Gastroesophageal sphincter (tissue), 4 donors: ENCODE measurements around the gene SLC6A8. TPM values are rescaled to one million over a fixed set of nuclear protein-coding genes. Genes with fewer than 3 reads are reported as not detected.

Experiments used
- ATAC-seq: fragments of 150-250 bp; one replicate; pipeline ENCODE4 v1.9.1; 2016; ENCODE audit warnings: mild to moderate bottlenecking, moderate library complexity
- H3K27ac ChIP-seq, 4 donors: fragments of 200-600 bp; sonication (generic) in 3 of 4; 1 replicate in 3 of 4; 2 replicates in 1 of 4; pipeline ENCODE4 v1.5.1; 2016 to 2019
- H3K27me3 ChIP-seq: fragments of 200-600 bp; sonication (generic); one replicate; pipeline ENCODE4 v1.5.1; 2019
- H3K36me3 ChIP-seq, 2 donors: fragments of 200-600 bp; sonication (generic); one replicate each; pipeline ENCODE4 v1.5.1; 2019; ENCODE audit warnings: control low read depth in 1 of 2
- H3K4me1 ChIP-seq, 3 donors: fragments of 200-600 bp; sonication (generic); 1 replicate in 2 of 3; 2 replicates in 1 of 3; pipeline ENCODE4 v1.5.1; 2016 to 2019; ENCODE audit warnings: control low read depth in 2 of 3
- H3K4me3 ChIP-seq, 2 donors: fragments of 200-600 bp; sonication (generic); one replicate each; pipeline ENCODE4 v1.5.1; 2019; ENCODE audit warnings: mild to moderate bottlenecking in 1 of 2, moderate library complexity in 1 of 2
- H3K9me3 ChIP-seq, 3 donors: fragments of 200-600 bp; sonication (generic); one replicate each; pipeline ENCODE4 v1.5.1; 2017 to 2019; ENCODE audit warnings: control low read depth in 2 of 3
- CTCF ChIP-seq, 4 experiments: fragments of 200-600 bp in 2 of 4; fragments of 450-650 bp in 2 of 4; sonication (generic) in 1 of 4; IDR thresholded peaks; one replicate each; pipeline ENCODE4 v1.5.1; 2017 to 2019; ENCODE audit warnings: antibody characterized with exemption in 4 of 4, mild to moderate bottlenecking in 2 of 4, moderate library complexity in 2 of 4
- EP300 ChIP-seq: sonication (generic); formaldehyde crosslinking; IDR thresholded peaks from one replicate; pipeline ENCODE4 v1.6.1; 2017; ENCODE audit warnings: antibody characterized with exemption, mild to moderate bottlenecking
- POLR2A ChIP-seq, 2 donors: fragments of 450-650 bp; IDR thresholded peaks; one replicate each; pipeline ENCODE4 v1.6.1; 2017; ENCODE audit warnings: antibody characterized with exemption in 2 of 2, mild to moderate bottlenecking in 2 of 2, moderate library complexity in 1 of 2
- POLR2AphosphoS5 ChIP-seq: sonication (generic); formaldehyde crosslinking; IDR thresholded peaks from one replicate; pipeline ENCODE4 v1.6.1; 2017; ENCODE audit warnings: antibody characterized with exemption
- WGBS, 2 donors: methylation state at CpG; one replicate each; pipeline ENCODE4 v1.1.5; 2018; ENCODE audit warnings: low coverage in 1 of 2; 5-methylcytosine and 5-hydroxymethylcytosine counted together
- total RNA-seq, 4 donors: library from RNA; depleted of rRNA; stranded (reverse); fragments of >200 nt; gene quantifications; one replicate each; pipeline ENCODE4 v1.1.0, GENCODE V29; 2016

SLC6A8 gene
- total RNA-seq, 4 donors from 2014 or later = 25.3 to 86.6 (median 37.9) TPM

DNA sequence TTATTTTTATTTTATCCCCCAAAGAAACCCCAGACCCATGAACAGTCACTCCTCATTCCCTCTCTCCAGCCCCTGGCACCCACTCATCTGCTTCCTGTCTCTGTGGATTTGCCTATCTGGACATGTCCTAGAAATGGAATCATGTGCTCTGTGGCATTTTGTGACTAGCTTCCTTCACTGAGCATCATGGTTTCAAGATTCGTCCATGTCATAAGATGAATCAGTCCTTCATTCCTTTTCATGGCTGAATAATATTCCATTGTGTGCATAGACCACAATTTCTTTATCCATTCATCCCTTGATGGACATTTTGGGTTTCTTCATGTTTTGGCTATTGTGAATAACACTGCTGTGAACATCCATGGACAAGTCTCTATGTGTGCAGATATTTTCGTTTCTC lies 47.1 kb downstream of the SLC6A8 start:
- no peak for TF ChIP-seq CTCF (IDR thresholded peaks at IDR 0.05)
- TF ChIP-seq POLR2AphosphoS5 = no peak
- TF ChIP-seq POLR2A (IDR thresholded peaks at IDR 0.05) = no peak
- TF ChIP-seq EP300 = no peak
- H3K27ac ChIP-seq = no peak overlapping the region
- no peak overlapping the region for H3K4me3 ChIP-seq
- H3K4me1 ChIP-seq = no peaks in the 10 kb centered on the region
- no peak for ATAC-seq
- H3K36me3 ChIP-seq = peaks cover 0 to 59% of the 10 kb centered on the region in 2 donors
- WGBS, 2 donors = 65 to 100% methylated on average over 1 to 2 of the region's 2 CpGs
- H3K9me3 ChIP-seq = no peaks in the 10 kb centered on the region
- no peaks in the 10 kb centered on the region for H3K27me3 ChIP-seq

DNA sequence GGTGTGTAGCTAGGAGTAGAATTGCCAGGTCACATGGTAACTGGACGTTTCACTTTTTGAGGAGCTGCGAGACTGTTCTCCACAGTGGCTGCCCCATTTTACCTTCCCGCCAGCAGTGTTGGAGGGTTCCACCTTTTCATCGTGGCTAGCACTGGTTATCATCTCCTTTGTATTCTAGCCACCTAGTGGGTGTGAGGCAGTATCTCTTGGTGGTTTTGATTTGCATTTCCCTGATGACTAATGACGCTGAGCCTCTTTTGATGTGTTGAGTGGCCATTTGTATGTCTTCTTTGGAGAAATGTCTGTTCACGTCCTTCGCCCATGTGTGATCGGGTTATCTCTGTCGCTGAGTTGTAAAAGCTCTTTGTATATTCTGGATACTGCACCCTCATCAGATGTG lies 47.5 kb downstream of the SLC6A8 start:
- H3K4me3 ChIP-seq = no peak overlapping the region
- no peak for ATAC-seq
- 81% methylated on average over 9 of the region's 9 CpGs; no CpG with 5 or more reads in 1 of the 2 donors for WGBS, 2 donors
- TF ChIP-seq CTCF (IDR thresholded peaks at IDR 0.05) = no peak
- no peak for TF ChIP-seq EP300
- TF ChIP-seq POLR2AphosphoS5 = no peak
- no peak for TF ChIP-seq POLR2A (IDR thresholded peaks at IDR 0.05)
- H3K36me3 ChIP-seq = peaks cover 0 to 59% of the 10 kb centered on the region in 2 donors
- H3K9me3 ChIP-seq = no peaks in the 10 kb centered on the region
- H3K4me1 ChIP-seq = no peaks in the 10 kb centered on the region
- no peaks in the 10 kb centered on the region for H3K27me3 ChIP-seq
- no peak overlapping the region for H3K27ac ChIP-seq

DNA sequence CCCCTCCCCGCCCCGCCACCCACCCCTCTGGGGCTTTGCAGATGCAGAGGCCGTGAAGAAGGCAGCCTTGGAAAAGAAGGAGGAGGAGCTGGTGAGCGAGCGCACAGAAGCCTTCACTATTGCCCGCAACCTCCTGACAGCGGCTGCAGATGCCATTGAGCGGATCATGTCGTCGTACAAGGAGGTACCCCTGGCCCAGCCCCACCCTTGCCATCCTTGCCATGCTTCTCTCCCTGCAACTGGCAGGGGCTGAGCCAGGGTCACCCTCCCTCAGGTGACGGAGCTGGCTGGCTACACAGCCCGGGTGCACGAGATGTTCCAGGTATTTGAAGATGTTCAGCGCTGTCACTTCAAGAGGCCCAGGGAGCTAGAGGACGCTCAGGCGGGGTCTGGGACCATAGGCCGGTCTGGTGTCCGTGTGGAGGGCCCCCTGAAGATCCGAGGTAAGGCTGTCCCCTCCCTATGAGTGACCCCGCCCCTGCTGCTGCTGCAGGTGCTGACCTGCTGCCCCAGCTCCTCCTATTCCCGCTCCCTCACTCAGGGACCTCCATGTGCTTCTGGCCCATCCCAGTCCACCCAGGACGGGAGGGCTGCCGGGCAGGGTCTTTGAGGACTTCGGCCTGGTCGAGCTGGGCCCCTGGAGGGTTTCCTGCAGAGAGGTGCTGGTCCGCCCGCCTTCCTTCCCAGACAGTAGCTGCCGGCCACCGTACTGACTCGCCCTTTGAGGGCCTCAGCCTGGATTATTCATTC lies 48.5 kb downstream of the SLC6A8 start:
- WGBS, 2 donors = 100% methylated on average over 6 of the region's 30 CpGs; no CpG with 5 or more reads in 1 of the 2 donors
- no peaks in the 10 kb centered on the region for H3K27me3 ChIP-seq
- H3K36me3 ChIP-seq = peaks cover 0 to 65% of the 10 kb centered on the region in 2 donors
- no peak overlapping the region for H3K4me3 ChIP-seq
- TF ChIP-seq CTCF (IDR thresholded peaks at IDR 0.05) (no peak), POLR2AphosphoS5 (no peak), EP300 (no peak), POLR2A (IDR thresholded peaks at IDR 0.05) (no peak)
- H3K9me3 ChIP-seq = no peaks in the 10 kb centered on the region
- H3K4me1 ChIP-seq = no peaks in the 10 kb centered on the region
- peak; percentile 10 for ATAC-seq
- no peak overlapping the region for H3K27ac ChIP-seq

DNA sequence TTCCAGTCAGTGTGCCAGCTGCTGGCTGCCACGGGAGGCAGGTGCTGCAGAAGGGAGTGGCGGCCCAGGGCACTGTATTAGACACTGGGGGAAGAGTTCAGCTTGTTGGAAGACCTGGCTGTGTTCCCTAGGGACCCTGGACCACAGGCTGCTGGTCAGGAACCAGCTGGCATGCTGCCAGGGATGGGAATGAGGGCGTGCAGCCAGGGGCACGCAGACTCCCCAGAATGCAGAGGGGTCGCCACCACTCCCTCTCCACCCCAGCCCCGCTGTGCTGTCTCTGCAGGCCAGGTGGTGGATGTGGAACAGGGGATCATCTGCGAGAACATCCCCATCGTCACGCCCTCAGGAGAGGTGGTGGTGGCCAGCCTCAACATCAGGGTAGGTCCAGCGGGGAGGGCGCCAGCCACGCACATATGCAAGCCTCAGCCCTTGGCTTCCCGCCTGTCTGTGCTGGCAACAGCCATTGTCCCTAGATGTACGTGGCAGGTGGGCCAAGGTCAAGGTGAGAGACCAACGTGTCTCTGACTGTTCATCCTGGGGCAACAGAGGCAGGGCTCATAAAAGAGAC lies 49.2 kb downstream of the SLC6A8 start:
- WGBS, 2 donors = no CpG with 5 or more reads among the region's 15 CpGs
- no peak for ATAC-seq
- H3K4me3 ChIP-seq = no peak overlapping the region
- no peaks in the 10 kb centered on the region for H3K4me1 ChIP-seq
- no peaks in the 10 kb centered on the region for H3K9me3 ChIP-seq
- H3K36me3 ChIP-seq = peaks cover 0 to 64% of the 10 kb centered on the region in 2 donors
- no peak overlapping the region for H3K27ac ChIP-seq
- H3K27me3 ChIP-seq = no peaks in the 10 kb centered on the region
- no peak for TF ChIP-seq POLR2AphosphoS5
- no peak for TF ChIP-seq POLR2A (IDR thresholded peaks at IDR 0.05)
- TF ChIP-seq EP300 = no peak
- no peak for TF ChIP-seq CTCF (IDR thresholded peaks at IDR 0.05)
